PC-9 (cell line): ENCODE data around the gene CDH20. TPM values are rescaled to one million over a fixed set of nuclear protein-coding genes. Genes with fewer than 3 reads are reported as not detected.

Experiments used
- BruUV-seq: library from RNA; stranded (reverse); fragments of 400-500 nt; replicated peaks from 2 replicates; lab custom pipeline; 2021; lab: Mats Ljungman, UMichigan
- CTCF ChIA-PET: fragments of 300-600 bp; sonication (Branson Sonifier 250); formaldehyde crosslinking; loops from one replicate; lab custom pipeline; 2022; ENCODE audit warnings: antibody characterized with exemption; lab: Charles Lee
- POLR2A ChIA-PET: fragments of 300-600 bp; sonication (Branson Sonifier 250); formaldehyde crosslinking; loops from one replicate; lab custom pipeline; 2022; ENCODE audit warnings: antibody characterized with exemption; ENCODE audit not compliant: unreplicated experiment; lab: Charles Lee
- DNase-seq, 2 experiments: peaks; one replicate each; pipeline versions ENCODE4 v3.0.0 to v3.0.0-alpha.2; 2015 to 2022; ENCODE audit warnings: mixed read lengths in 1 of 2
- H2AFZ ChIP-seq: fragments of 200-600 bp; sonication (generic); 2 replicates; pipeline ENCODE4 v1.8.1; 2017; ENCODE audit warnings: antibody characterized with exemption
- H3F3A ChIP-seq: fragments of 200-600 bp; sonication (generic); 2 replicates; pipeline ENCODE4 v1.8.1; 2017; ENCODE audit warnings: antibody characterized with exemption, mild to moderate bottlenecking, low read depth; ENCODE audit not compliant: insufficient read depth
- H3K27ac ChIP-seq: fragments of 200-600 bp; sonication (generic); 2 replicates; pipeline ENCODE4 v1.6.1; 2016; ENCODE audit warnings: mixed run types
- H3K27me3 ChIP-seq: fragments of 200-600 bp; sonication (generic); 2 replicates; pipeline ENCODE4 v1.6.1; 2016; ENCODE audit warnings: low read depth, mixed run types; ENCODE audit not compliant: insufficient read depth
- H3K36me3 ChIP-seq: fragments of 200-600 bp; sonication (generic); 2 replicates; pipeline ENCODE4 v1.6.1; 2016; ENCODE audit warnings: low read depth, mixed run types
- H3K4me1 ChIP-seq: fragments of 200-600 bp; sonication (generic); replicated peaks from 2 replicates; pipeline ENCODE4 v1.6.1; 2016; ENCODE audit warnings: mixed run types; ENCODE audit not compliant: insufficient read depth
- H3K4me2 ChIP-seq: fragments of 200-600 bp; sonication (generic); 2 replicates; pipeline ENCODE4 v1.6.1; 2017; ENCODE audit warnings: mixed run types
- H3K4me3 ChIP-seq: fragments of 200-600 bp; sonication (generic); 2 replicates; pipeline ENCODE4 v1.6.1; 2016; ENCODE audit warnings: mixed run types
- H3K79me2 ChIP-seq: fragments of 200-600 bp; sonication (generic); 2 replicates; pipeline ENCODE4 v1.6.1; 2017; ENCODE audit warnings: low read depth, mixed run types
- H3K9me2 ChIP-seq: fragments of 200-600 bp; sonication (generic); 2 replicates; pipeline ENCODE4 v1.8.1; 2017; ENCODE audit warnings: mild to moderate bottlenecking; ENCODE audit not compliant: insufficient read depth
- H3K9me3 ChIP-seq: fragments of 200-600 bp; sonication (generic); 2 replicates; pipeline ENCODE4 v1.8.1; 2016; ENCODE audit warnings: low read depth; ENCODE audit not compliant: insufficient read depth
- H4K20me1 ChIP-seq: fragments of 200-600 bp; sonication (generic); 2 replicates; pipeline ENCODE4 v1.8.1; 2017; ENCODE audit not compliant: insufficient read depth
- EZH2 ChIP-seq: fragments of 200-600 bp; sonication (generic); IDR thresholded peaks from 2 replicates; pipeline ENCODE4 v1.8.0; 2017; ENCODE audit warnings: antibody characterized with exemption, low read depth
- intact Hi-C: fragments of 100-400 bp; cut with micrococcal nuclease; formaldehyde crosslinking; loops from one replicate; pipeline ENCODE4 v1.10.0; 2022; ENCODE audit not compliant: unreplicated experiment
- total RNA-seq: library from RNA; stranded (reverse); gene quantifications from 2 replicates; pipeline ENCODE4 v1.2.3, GENCODE V29; 2021
- TF ChIP-seq, protein P1 (sequence below): fragments of 200-600 bp; sonication (generic); conservative IDR thresholded peaks from 2 replicates; pipeline ENCODE4 v1.6.1; 2017; ENCODE audit warnings: mixed run types, antibody characterized with exemption, mild to moderate bottlenecking, moderate library complexity

CDH20 gene
- total RNA-seq, 1 experiment from 2014 or later, result not detected

- intact Hi-C loops, result no loop called here
- BruUV-seq, result no TSS peak
- Histone ChIP-seq H3K4me2 (no peak overlapping the region), H3K36me3 (no peaks in the 10 kb centered on the region), H3F3A (no peaks in the 10 kb centered on the region), H3K27ac (no peak overlapping the region), H2AFZ (no peak overlapping the region), H3K9me2 (no peaks in the 10 kb centered on the region), H3K79me2 (no peaks in the 10 kb centered on the region), H3K9me3 (no peaks in the 10 kb centered on the region), H3K4me3 (no peak overlapping the region), H3K4me1 (no peaks in the 10 kb centered on the region), H3K27me3 (no peaks in the 10 kb centered on the region), H4K20me1 (no peaks in the 10 kb centered on the region)
- no peak for TF ChIP-seq EZH2
- TF ChIP-seq, protein P1, sequence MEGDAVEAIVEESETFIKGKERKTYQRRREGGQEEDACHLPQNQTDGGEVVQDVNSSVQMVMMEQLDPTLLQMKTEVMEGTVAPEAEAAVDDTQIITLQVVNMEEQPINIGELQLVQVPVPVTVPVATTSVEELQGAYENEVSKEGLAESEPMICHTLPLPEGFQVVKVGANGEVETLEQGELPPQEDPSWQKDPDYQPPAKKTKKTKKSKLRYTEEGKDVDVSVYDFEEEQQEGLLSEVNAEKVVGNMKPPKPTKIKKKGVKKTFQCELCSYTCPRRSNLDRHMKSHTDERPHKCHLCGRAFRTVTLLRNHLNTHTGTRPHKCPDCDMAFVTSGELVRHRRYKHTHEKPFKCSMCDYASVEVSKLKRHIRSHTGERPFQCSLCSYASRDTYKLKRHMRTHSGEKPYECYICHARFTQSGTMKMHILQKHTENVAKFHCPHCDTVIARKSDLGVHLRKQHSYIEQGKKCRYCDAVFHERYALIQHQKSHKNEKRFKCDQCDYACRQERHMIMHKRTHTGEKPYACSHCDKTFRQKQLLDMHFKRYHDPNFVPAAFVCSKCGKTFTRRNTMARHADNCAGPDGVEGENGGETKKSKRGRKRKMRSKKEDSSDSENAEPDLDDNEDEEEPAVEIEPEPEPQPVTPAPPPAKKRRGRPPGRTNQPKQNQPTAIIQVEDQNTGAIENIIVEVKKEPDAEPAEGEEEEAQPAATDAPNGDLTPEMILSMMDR, result no peak
- ChIA-PET POLR2A (no interaction called here), CTCF (no interaction called here)
- DNase-seq, result no peak
These were observed 223.6 kb downstream of the CDH20 start for GRCh38 chr18:61556862-61557261.

GRCh38 chr18:61569176-61569892 is 236.1 kb downstream of the CDH20 start:
- Histone ChIP-seq H4K20me1 (no peaks in the 10 kb centered on the region), H3K9me3 (no peaks in the 10 kb centered on the region), H3K4me1 (no peaks in the 10 kb centered on the region), H3K79me2 (no peaks in the 10 kb centered on the region), H3K36me3 (no peaks in the 10 kb centered on the region), H2AFZ (no peak overlapping the region), H3K27ac (no peak overlapping the region), H3K4me2 (no peak overlapping the region), H3K9me2 (no peaks in the 10 kb centered on the region), H3K27me3 (no peaks in the 10 kb centered on the region), H3F3A (no peaks in the 10 kb centered on the region), H3K4me3 (no peak overlapping the region)
- BruUV-seq, result no TSS peak
- intact Hi-C loops, result no loop called here
- TF ChIP-seq, protein P1, result no peak
- no peak for TF ChIP-seq EZH2
- DNase-seq, result peak; percentile 3 to 37
- ChIA-PET POLR2A (no interaction called here), CTCF (no interaction called here)

GRCh38 chr18:61570070-61570469 is 236.8 kb downstream of the CDH20 start:
- POLR2A ChIA-PET, result no interaction called here
- Histone ChIP-seq H2AFZ (no peak overlapping the region), H3K79me2 (no peaks in the 10 kb centered on the region), H4K20me1 (no peaks in the 10 kb centered on the region), H3F3A (no peaks in the 10 kb centered on the region), H3K4me1 (no peaks in the 10 kb centered on the region), H3K9me3 (no peaks in the 10 kb centered on the region), H3K4me2 (no peak overlapping the region), H3K27me3 (no peaks in the 10 kb centered on the region), H3K36me3 (no peaks in the 10 kb centered on the region), H3K4me3 (no peak overlapping the region), H3K9me2 (no peaks in the 10 kb centered on the region), H3K27ac (no peak overlapping the region)
- intact Hi-C loops, result no loop called here
- BruUV-seq, result no TSS peak
- CTCF ChIA-PET, result no interaction called here
- TF ChIP-seq, protein P1, result no peak
- no peak for TF ChIP-seq EZH2
- DNase-seq, result no peak
